OCI-LY7 (cell line): ENCODE results near the gene NARS2.

Experiments
- EZH2phosphoT487 ChIP-seq: fragments of 200-600 bp; sonication (generic); IDR thresholded peaks from 2 replicates; pipeline ENCODE4 v1.6.1; 2018; ENCODE audit warnings: low read depth, borderline replicate concordance, mild to moderate bottlenecking, mixed run types, antibody characterized with exemption, low read length, moderate library complexity, mixed read lengths
- TF ChIP-seq, protein P1 (sequence below): fragments of 200-600 bp; sonication (generic); conservative IDR thresholded peaks from 2 replicates; pipeline ENCODE4 v1.5.1; 2014; ENCODE audit warnings: mild to moderate bottlenecking, antibody characterized with exemption, low read length, moderate library complexity, mixed read lengths

DNA sequence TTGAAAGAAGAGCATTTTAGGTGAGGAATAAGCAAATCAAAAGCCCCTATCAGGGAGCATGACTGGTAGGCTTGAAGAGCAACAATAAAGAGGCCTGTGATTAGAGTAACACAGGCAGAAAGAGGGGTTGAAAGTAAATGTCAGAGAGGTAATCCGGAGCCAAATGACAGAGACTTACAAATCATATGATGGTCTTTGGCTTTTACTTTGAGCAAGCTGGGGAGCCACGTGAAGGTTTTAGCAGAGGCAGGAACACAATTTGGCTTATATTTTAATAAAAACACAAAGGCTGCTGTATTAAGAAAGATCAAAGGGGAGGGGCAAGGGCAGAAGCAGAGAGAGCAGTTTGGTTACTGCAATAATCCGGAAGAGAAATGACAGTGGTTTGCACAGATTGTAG lies 12.8 kb upstream of the NARS2 start:
- TF ChIP-seq, protein P1, sequence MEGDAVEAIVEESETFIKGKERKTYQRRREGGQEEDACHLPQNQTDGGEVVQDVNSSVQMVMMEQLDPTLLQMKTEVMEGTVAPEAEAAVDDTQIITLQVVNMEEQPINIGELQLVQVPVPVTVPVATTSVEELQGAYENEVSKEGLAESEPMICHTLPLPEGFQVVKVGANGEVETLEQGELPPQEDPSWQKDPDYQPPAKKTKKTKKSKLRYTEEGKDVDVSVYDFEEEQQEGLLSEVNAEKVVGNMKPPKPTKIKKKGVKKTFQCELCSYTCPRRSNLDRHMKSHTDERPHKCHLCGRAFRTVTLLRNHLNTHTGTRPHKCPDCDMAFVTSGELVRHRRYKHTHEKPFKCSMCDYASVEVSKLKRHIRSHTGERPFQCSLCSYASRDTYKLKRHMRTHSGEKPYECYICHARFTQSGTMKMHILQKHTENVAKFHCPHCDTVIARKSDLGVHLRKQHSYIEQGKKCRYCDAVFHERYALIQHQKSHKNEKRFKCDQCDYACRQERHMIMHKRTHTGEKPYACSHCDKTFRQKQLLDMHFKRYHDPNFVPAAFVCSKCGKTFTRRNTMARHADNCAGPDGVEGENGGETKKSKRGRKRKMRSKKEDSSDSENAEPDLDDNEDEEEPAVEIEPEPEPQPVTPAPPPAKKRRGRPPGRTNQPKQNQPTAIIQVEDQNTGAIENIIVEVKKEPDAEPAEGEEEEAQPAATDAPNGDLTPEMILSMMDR: no peak
- TF ChIP-seq EZH2phosphoT487: no peak
